Tibial nerve (tissue), 3 donors: ENCODE data around the gene EIF1AD.

Source experiments
- CTCF ChIP-seq, 5 experiments: fragments of 200-600 bp in 3 of 5; fragments of 450-650 bp in 2 of 5; sonication (generic) in 3 of 5; IDR thresholded peaks; one replicate each; pipeline ENCODE4 v1.5.1; 2016 to 2019; ENCODE audit warnings: antibody characterized with exemption in 5 of 5, mild to moderate bottlenecking in 3 of 5, moderate library complexity in 2 of 5
- POLR2A ChIP-seq, 2 donors: fragments of 450-650 bp; IDR thresholded peaks; one replicate each; pipeline ENCODE4 v1.6.1; 2017; ENCODE audit warnings: antibody characterized with exemption in 2 of 2, mild to moderate bottlenecking in 2 of 2, moderate library complexity in 2 of 2

- TF ChIP-seq CTCF (IDR thresholded peaks at IDR 0.05) (no peak), POLR2A (IDR thresholded peaks at IDR 0.05) (no peak)
Measured at GRCh38 chr11:65979261-65979759, 22.6 kb downstream of the EIF1AD start.
